Measurements from ENCODE around the gene RBPMS2.

RBPMS2 gene

DNA sequence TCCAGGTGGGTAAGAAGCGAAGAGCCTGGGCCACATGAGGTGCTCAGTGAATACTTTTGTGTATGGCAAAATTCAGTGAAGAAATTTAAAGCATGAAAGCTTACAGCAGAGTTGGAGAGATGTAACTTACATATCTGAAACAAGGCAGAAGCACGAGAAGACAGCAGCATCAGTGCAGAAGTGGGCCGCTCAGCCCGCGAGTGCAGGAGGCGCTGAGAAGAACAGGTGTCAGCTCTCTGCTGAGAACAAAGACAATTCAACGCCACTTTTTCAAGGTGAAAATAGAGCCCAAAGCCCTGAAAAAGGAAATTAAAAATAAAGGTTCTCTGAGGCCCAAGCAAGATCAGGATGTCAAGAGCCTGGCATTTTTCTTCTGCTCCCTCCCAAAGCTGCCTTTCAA, 58.3 kb downstream of the RBPMS2 start:
- DNase-seq = no peak

DNA sequence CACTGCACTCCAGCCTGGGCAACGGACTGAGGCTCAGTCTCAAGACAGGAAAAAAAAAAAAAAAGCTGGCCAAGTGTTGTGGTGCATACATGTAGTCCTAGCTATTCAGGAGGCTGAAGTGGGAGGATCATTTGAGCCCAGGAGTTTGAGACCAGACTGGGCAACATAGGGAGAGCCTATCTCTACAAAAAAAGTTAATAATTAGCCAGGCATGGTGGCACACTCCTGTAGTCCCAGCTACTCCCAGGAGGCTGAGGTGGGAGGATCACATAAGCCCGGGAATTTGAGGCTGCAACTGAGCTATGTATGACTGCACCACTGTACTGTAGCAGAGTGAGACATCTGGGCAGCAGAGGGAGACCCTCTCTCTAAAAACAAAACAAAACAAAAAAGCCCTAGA, 58.9 kb downstream of the RBPMS2 start:
- no peak for DNase-seq

DNA sequence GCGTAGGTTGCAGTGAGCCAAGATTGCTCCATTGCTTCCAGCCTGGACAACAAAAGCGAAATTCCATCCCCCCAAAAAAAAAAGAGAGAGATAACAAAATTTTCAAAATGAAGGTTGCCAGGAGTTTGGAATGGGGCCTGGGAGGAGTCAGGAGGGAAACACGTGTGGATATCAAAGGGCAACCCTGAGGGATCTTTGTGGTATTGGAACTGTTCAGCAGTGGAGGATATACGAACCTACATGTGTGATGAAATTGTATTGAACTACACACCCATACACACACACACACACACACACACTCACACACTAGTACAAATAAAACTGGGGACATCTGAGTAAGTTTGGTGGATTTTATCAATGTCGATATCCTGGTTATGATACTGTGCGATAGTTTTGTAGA, 61.8 kb downstream of the RBPMS2 start:
- no peak for DNase-seq

DNA sequence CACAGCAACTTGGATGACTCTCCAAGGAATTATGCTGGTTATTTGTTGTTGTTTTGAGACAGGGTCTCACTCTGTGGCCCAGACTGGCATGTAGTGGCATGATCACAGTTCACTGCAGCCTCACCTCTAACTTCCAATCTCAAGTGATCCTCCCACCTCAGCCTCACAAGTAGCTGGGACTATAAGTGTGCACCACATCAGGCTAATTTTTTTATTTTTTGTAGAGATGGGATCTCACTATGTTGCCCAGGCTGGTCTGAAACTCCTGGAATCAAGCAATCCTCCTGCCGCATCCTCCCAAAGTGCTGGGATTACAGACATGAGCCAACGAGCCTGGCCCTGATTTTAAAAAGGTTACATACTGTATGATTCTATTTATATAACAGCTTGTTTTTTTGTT, 63.0 kb downstream of the RBPMS2 start:
- no peak for DNase-seq

DNA sequence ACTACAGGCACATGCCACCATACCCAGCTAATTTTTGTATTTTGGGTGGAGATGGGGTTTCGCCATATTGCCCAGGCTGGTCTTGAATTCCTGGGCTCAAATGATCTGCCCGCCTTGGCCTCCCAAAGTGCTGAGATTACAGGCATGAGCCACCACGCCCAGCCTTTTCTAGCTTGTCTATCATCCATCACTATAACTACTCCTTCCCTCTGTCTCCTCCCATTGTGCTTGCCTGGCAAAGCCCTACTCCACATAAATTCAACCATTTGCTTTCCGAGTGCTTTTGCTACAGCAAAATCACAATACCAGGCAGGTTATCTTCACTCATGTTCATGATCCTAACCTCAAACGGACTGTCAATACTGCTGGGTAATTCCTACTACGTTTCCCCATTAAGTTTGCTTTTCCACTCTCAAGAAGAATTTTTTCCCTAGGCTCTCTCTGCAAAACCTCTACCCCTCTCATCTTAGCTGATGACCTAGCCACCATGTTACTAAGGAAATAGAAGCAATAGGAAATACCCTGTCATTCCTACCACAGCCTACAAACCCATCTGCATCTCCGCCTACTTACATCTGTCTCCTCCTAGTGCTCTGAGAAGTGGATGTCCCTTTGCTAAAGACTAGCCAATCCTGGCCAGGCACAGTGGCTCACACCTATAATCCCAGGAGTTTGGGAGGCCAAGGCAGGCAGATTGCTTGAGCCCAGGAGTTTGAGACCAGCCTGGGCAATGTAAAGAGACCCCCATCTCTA, 64.5 kb downstream of the RBPMS2 start:
- no peak for DNase-seq

DNA sequence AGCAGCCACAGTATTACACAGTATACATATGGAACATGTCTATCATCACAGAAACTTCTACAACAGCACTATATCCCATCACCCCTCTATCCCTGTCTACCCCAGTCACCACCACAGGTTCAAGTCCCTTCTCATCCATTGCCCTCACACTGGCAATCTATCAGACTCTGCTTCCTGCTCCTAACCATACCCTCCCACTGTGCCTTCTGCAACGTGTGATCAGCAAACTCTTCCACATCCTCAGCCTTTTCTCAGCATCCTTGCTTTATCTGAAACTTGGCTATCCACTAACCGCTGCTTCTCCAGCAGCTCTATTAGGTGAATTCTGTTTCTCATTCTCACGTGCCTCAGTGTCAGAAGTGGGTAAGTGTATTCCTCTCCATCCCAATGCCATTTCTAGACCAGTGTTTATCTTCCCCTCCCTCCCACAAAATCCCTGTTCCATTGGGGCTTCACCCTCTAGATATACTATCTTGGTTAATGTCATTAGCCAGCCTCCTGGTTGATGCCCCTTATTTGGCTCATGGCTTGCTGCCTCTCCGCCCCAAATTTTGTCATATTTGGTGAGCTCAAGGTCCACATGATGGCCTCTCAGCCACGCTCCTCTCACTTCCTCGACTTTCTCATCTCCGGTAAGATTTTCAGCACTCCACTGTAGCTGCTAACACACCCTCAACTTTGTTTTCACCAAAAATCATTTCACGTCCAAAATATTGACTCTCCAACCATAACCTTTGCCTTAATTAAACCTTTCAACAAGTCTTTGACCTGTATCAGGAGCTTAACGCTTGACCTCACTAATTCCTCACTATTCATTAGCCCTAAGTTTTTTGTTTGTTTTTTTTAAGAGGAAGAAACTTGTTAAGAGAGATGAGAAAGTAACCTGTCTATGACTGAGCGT, 69.1 kb downstream of the RBPMS2 start:
- no peak for DNase-seq

DNA sequence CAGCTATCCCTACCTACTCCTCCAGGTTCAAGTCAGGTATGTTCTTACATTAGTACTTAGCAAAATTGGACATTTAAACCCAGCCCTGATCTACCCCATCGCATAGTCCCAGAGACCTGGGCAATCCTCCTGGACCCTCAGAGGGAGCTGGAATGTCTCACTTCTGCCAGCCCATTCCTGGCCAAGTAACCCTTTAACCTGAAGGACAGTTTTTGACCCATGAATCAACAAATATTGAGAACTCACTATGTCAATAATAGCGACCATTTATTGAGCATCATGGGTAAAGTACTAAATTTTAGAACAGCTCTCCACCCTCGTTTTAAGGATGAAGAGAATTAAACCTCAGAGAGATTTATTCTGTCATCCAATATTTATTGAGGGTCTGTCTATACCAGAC, 70.4 kb downstream of the RBPMS2 start:
- DNase-seq = no peak

DNA sequence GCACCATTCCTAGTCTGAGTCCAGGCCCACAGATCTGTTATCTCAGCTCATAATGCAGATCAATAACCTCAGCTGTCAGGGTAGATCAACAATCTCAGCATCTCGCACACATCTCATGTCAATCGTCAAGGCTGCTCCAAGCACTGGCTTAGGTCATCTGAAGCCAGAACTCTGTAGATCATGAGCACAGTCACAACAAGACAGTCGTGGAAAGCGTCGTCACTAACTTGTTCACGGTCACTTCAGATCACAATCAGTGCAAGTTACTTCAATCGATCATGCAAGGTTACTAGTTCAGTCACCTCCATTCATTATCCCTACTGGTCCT, 71.8 kb downstream of the RBPMS2 start:
- no peak for DNase-seq

DNA sequence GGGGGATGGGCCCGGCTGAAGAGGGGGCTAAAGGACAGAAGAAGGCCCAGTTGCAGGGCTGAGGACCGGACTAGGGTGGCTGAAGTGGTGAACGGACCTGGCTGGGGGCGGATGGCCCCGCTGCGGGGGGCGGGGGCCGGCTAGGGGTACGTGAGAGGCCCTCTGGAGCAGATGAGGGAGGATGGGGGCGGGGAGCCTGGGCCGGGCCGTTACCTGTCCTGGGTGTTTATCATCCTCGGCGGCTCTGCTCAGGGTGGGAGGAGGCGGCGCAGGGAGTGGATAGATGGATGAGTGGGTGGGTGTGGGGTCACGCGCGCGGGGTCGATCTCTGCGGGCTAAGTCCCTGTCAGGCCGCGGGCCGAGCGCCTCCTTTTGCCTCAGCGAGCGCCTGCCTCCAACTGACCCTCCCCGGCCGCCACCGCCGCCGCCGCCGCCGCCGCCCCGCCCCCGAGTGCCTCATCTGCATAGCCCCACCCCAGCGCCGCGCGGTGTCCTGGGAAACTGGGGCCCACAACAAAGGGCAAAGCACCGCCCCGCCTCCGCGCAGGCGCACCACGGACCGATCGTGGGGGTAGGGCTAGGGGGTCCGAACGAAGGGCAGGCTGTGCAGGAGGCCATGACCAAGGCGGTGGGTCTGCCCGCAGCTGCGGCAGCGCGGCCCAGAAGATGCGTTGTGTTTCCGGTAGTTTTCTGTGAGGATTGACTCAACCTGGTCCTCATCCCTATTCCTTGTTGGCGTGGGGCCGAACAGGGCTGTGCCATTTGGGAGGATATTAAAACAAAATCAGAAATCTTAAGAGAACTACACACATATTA, 72.4 kb downstream of the RBPMS2 start:
- peak; percentile 98 for DNase-seq

DNA sequence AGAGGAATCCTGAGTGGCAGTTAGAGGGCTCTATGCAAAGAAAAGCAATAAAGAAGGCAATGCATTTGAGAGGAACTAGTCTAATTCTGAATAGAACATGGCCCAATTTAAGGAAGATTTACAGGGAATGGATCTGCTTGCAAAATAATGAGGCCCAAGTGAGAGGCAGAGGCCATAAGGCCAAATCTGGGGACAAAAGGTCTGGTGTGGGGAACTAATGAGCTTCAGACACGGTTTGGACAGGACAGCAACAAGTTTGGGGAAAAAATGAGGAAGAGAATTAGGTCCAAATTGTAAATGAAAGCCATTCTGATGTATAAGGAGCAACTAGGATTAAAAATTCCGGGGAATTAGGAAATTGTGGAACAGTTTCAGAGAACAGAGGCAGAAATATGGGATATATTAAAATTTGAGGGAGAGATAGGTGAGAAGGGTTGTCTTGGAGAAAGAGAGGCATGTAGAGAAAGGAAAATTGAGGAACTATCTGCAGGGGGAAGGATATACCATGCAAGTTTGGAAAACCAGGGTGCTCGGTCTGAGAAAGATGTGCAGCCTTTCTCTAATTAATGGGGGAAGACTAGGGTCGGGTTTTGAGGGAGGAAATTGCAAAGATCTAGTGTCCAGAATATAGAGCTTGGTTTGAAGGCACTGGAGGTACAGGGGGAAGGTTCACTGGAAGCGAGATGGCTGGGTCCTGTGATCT, 73.8 kb downstream of the RBPMS2 start:
- DNase-seq = no peak

DNA sequence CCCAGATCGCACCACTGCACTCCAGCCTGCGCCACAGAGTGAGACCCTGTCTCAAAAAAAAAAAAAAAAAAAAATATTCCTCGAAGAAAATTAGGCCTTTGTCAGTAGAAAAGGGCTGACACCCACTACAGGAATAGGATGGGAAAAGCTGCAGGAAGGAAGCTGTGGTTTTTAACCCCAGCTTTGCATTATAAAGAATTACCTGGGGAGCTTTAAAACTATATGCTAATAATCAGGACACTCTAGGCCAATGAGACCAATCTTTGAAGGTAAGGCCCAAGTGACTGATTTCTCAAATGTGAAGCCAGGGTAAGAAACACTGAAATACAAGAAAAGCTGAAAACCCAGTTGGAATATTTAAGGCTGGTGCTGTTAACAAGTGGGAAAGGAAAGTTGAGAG, 74.3 kb downstream of the RBPMS2 start:
- no peak for DNase-seq

DNA sequence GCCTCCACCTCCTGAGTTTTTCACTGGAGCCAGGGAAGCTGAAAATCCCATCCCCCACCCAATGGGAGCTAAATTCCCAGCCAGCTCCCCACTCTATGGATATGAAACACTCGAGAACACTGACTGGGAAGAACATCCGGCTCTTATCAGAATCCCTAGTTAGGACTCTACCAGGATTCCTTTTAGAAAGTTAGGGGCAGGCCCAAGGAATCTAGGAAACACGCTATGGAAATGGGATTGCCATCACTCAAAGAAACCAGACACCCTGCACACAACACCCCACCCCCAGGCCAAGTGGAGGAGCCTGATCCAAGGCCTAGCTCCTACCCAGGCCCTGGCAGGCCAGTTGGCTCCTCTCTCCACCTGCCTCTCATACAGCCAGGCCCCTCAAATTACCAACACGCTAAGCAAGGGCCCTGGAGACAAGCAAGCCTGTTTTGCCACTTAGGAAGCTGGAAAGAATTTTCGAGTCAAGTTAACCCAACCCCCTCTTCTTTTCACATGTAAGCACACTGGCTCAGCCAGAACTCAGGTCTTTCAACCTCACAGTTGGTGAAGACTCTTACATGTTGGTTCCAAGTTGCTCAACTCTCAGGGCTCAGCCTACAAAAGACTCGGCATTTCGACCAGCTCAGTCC, 75.5 kb downstream of the RBPMS2 start:
- DNase-seq = no peak

DNA sequence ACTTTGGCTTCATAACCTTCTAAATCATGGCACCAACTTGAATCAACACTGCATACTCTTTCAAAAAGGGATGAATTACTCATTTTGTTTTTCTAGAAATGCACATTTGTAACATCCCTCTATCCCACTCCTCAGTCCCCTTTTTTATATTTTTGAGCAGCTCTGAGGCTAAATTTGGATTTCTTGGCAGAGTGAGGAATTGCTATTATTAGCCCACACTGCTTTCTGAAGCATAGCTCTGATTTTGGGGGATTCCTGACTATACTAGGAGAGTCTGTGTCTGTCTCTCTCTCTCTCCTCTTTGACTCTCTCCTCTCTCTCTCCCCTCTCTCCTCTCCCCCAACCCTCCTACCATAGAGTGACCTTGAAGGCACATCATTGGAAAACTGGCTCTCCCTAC, 76.6 kb downstream of the RBPMS2 start:
- DNase-seq = no peak

DNA sequence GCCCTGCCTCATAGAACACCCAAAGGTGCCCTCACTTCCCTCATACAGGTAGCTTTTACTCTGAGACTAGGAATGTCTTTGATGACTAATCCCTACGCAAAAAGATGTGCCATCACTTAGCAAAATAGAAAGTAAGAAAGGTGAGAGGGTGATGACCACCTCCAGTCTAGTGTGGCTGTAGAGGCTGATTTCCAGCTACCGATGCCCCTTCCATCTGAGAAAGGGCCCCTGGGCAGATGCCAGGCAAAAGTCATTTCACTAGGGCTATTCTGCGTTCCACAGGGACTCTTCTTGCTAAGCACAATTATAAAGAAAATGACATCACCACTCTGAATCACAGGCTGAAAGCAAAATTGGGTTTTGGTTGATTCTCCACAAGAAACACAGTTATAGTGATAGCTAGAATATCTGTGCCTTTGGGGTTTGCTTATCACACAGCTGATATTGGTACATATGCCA, 77.4 kb downstream of the RBPMS2 start:
- peak; percentile 34 for DNase-seq

DNA sequence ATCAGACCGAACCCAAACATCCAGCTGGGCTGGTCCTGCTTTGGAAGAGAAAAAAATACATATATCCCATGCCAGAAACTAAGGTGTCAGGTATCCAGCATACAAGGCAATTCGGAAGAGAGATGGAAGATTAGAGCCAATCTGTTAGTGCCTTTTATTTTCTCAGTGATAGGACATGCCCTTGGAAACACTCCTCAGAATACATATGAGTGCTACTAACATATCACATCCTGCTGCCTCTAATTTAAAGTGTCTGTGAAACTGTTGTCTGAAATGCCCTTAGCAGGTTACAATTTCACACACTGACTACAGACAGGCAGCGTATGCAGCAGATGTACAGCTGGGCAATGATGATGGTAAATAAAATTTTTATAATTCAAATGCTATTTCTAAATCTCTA, 78.9 kb downstream of the RBPMS2 start:
- DNase-seq = no peak

DNA sequence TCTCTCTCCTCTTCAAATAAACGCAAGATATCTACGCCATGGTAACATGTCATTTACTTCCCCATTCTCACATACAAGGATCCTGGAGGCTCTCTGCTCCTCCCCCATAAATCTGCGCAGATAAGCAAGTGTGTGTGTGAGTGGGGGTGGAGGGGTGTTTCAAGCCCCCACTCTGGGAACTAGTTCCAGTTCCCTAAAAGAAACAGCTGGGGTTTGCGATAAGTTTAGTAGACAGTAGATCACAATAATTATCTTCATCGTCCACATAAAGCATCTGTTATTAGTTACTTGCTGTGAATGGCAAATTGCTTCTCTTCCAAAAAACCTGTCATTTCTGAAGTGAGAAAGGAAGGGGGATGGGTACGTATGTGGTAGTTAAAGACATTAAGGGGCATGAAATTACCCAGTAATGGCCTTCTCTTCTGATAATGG, 79.8 kb downstream of the RBPMS2 start:
- DNase-seq = no peak

DNA sequence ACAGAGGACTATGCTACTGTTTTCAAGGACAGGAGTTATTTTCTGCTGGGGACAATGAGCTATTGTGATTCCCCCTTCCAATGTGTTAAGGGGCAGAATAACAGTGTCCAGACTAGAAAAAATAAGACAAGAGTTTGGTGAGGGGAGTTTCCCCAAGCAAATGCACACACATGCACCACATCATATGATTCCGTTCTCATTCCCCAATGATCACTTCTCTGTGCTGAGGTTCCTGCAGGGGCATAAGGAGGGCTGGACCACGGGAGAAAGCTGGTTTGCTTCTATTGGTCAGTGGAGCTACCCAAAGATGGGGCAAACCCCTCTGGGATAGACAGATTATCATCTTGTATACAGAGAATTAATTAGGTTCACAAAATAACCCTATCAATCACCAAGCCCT, 80.6 kb downstream of the RBPMS2 start:
- no peak for DNase-seq

DNA sequence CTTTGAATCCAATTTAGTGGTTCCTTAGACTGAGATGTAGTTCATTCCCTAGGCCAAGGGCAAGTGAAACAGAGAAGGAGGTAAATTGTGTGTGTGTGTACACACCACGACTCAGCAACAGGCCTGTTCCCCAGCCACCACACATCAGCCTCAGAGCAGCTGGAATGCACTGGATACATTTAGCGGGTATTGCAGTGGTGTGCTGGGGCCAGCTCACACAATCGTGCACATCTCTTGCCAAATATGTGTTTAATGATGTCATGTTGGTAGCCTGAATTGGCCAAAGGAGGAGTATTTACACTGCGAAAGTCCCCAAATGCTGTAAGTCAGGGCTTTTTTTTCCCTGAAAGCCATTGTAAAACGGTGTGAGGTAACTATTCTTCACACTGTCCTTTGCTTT, 82.3 kb downstream of the RBPMS2 start:
- no peak for DNase-seq

DNA sequence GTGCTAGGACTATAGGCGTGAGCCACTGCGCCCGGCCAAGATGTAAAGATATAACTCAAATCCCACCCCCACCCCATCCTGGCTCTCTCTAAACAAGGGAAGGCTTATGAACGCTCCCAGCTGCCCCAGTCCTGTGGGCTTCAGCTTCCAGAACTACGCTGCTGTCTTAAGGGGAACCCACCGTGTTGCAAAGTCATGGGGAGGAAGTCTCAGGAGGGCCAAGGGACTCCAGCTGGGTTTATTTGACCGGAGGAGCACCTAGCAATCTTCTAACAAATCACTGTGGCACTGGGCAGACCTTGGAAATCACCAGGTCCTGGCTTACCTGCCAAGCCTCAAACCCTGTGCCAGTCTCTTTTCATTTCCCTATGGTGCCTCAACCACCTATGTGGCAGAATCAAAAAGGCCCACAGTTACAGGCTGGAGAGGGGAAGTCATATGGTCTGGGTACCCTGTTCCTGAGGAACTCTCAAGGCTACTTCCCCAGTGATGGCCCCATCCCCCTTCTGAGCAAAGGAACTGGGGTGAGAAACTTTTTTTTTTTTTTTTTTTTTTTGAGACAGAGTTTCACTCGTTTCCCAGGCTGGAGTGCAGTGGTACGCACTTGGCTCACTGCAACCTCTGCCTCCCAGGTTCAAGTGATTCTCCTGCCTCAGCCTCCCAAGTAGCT, 83.4 kb downstream of the RBPMS2 start:
- no peak for DNase-seq

DNA sequence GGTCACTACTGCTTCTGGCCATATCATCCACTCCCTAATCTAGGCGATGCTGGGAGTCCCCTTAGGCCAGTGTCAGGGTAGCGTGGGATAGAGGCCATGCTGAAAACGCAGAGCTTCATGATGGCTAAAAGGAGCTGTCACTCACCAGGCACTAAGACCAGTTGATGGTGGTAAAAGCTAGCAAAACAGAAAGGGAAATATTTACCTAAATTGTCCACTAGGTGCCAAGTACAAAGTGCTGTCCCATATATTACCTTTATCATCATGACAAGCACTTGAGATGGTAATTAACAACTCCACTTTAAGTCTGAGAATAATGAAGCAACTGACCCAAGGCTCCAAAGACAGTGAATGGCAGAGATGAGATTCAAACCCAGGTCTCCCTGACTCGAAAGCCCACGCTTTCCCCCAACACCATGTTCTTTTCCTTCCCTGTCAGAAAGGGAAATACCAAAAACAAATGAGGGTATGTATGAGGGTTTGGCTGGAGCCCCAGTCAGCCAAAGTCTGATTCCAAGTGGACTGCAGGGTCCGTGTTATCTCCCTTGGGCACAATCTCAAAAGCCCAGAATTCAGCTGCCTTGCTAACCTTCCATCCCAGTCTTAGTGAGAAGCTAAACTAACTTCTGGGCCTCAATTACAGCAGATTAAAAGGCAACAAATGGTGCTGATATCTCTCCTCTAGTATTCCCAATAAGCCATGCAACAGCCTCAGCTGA, 84.7 kb downstream of the RBPMS2 start:
- no peak for DNase-seq

DNA sequence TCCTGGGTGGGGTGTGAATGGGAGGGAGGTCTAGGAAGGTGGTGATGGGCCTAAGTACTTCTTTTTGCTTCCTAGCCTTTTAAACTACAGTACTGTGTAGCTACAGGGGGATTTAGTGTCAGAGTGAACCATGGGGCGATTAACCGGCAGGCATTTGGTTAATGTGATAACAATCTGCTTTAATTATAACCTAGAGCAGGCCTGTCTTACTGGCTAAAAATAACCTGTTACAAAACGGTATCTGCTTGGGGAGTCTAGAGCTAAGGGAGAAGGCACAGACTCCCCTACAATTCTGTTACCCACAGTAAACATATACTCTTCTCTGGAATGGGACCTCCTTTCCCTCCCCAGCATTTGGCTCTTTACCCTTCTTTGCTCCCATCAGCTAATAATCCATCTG, 85.4 kb downstream of the RBPMS2 start:
- DNase-seq = no peak
